Measurements from ENCODE around the gene ABHD16B.

Gene ABHD16B

GRCh38 chr20:63908008-63908682 is 46.8 kb downstream of the ABHD16B start:
- Mint-ChIP-seq H3K4me3 (no peak overlapping the region), H3K36me3 (peaks cover 5% of the 10 kb centered on the region), H3K9me3 (no peaks in the 10 kb centered on the region), H3K4me1 (peaks cover 56% of the 10 kb centered on the region), H3K27ac (no peak overlapping the region), H3K27me3 (no peaks in the 10 kb centered on the region)
- ATAC-seq: peak; percentile 39

- ATAC-seq: no peak
- H3K27me3 Mint-ChIP-seq: no peaks in the 10 kb centered on the region
- H3K36me3 Mint-ChIP-seq: peaks cover 23% of the 10 kb centered on the region
- peaks cover 1% of the 10 kb centered on the region for H3K9me3 Mint-ChIP-seq
- H3K27ac Mint-ChIP-seq: no peak overlapping the region
- H3K4me3 Mint-ChIP-seq: no peak overlapping the region
- peaks cover 55% of the 10 kb centered on the region for H3K4me1 Mint-ChIP-seq
These were observed 49.9 kb downstream of the ABHD16B start for GRCh38 chr20:63911176-63911575.
